Tibial artery (tissue), 4 donors: ENCODE measurements around the gene MPO.
A peak's percentile ranks its signal among the peaks of the same experiment; 100 is the strongest.

Experiments
- DNase-seq, 2 donors: peaks; one replicate each; pipeline ENCODE4 v3.0.0-alpha.2; 2019
- H3K27ac ChIP-seq, 2 donors: fragments of 200-600 bp; sonication (generic) in 1 of 2; 1 replicate in 1 of 2; 2 replicates in 1 of 2; pipeline ENCODE4 v1.5.1; 2018 to 2019; ENCODE audit warnings: mild to moderate bottlenecking in 1 of 2
- H3K27me3 ChIP-seq, 2 donors: fragments of 200-600 bp; sonication (generic) in 1 of 2; one replicate each; pipeline versions ENCODE4 v1.5.1 to v1.6.0; 2016 to 2019
- H3K36me3 ChIP-seq, 3 donors: fragments of 200-600 bp; sonication (generic) in 2 of 3; one replicate each; pipeline ENCODE4 v1.5.1; 2016 to 2019; ENCODE audit warnings: mild to moderate bottlenecking in 2 of 3
- H3K4me1 ChIP-seq, 4 donors: fragments of 200-600 bp; sonication (generic) in 2 of 4; 1 replicate in 3 of 4; 2 replicates in 1 of 4; pipeline ENCODE4 v1.5.1; 2016 to 2019
- H3K4me3 ChIP-seq, 2 donors: fragments of 200-600 bp; sonication (generic) in 1 of 2; 1 replicate in 1 of 2; 2 replicates in 1 of 2; pipeline ENCODE4 v1.5.1; 2018 to 2019; ENCODE audit warnings: mild to moderate bottlenecking in 2 of 2
- H3K9me3 ChIP-seq, 3 donors: fragments of 200-600 bp; sonication (generic) in 1 of 3; one replicate each; pipeline ENCODE4 v1.5.1; 2016 to 2019
- intact Hi-C: fragments of 100-400 bp; cut with DNase I; formaldehyde crosslinking; loops from one replicate; pipeline ENCODE4 v1.15.0; 2023; ENCODE audit warnings: low total_unique reads
- TF ChIP-seq, protein P1 (sequence below), 2 experiments: fragments of 200-600 bp in 1 of 2; fragments of 450-650 bp in 1 of 2; IDR thresholded peaks; one replicate each; pipeline ENCODE4 v1.5.1; 2017 to 2019; ENCODE audit warnings: antibody characterized with exemption in 2 of 2, mild to moderate bottlenecking in 1 of 2, moderate library complexity in 1 of 2

The MPO gene

DNA sequence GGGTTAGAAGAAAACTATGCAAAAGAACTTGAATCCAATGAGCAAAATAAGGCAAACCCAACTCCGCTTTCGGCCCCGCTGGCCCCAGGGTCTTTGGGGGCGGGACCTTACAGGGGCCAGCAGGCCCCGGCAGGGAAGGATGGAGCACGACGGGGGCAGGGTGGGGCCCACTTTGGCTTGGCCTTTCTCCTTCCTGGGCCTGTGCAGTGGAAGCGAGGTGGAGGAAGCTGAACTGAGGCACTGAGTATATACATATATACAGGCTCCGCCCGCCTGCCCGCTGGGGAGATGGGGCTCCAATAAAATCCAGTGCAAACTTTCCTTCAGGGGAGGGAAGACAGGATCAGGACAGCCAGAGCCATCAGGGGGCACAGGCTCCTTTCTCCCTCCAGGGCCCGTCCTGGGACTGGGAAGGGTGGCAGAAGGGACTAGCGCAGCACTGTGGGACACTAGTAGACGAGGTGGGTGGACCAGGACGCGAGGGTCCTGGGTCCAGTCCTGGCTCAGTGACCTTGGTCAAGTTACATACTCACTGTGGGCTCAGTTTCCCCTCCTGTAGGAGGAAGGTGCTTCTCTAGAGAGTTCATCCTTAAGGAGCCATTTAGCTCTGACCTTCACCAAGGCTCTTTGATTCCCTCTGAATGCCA, 20.9 kb upstream of the MPO start:
- peak in 1 of 2 donors; percentile 3 for DNase-seq
- Histone ChIP-seq H3K4me1 (no peaks in the 10 kb centered on the region), H3K9me3 (no peaks in the 10 kb centered on the region), H3K27ac (no peak overlapping the region), H3K4me3 (no peak overlapping the region), H3K27me3 (no peaks in the 10 kb centered on the region), H3K36me3 (peaks cover 0 to 25% (median 11%) of the 10 kb centered on the region in 3 donors)
- intact Hi-C loops = no loop called here
- TF ChIP-seq, protein P1, sequence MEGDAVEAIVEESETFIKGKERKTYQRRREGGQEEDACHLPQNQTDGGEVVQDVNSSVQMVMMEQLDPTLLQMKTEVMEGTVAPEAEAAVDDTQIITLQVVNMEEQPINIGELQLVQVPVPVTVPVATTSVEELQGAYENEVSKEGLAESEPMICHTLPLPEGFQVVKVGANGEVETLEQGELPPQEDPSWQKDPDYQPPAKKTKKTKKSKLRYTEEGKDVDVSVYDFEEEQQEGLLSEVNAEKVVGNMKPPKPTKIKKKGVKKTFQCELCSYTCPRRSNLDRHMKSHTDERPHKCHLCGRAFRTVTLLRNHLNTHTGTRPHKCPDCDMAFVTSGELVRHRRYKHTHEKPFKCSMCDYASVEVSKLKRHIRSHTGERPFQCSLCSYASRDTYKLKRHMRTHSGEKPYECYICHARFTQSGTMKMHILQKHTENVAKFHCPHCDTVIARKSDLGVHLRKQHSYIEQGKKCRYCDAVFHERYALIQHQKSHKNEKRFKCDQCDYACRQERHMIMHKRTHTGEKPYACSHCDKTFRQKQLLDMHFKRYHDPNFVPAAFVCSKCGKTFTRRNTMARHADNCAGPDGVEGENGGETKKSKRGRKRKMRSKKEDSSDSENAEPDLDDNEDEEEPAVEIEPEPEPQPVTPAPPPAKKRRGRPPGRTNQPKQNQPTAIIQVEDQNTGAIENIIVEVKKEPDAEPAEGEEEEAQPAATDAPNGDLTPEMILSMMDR (IDR thresholded peaks at IDR 0.05) = no peak

DNA sequence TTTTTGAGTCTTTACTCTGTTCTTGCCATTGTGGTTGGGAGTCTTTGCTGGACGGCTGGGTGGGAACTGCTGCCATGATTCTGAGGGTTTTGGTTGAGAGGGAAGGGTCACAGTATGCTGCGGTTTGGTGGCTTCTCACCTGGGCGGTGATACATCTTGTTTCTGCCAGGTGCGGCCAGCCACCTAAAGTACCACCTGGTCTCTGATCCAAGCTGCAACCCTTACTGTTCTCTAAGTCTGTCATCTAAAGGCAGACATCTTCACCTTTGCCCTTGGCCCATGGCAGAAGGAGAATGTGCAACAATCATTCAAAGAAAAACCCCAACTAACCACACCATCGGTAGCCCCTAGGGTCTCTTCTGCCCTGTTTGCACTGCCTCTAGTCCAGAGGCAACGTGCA, 19.6 kb upstream of the MPO start:
- Histone ChIP-seq H3K36me3 (peaks cover 0 to 19% (median 11%) of the 10 kb centered on the region in 3 donors), H3K4me3 (no peak overlapping the region), H3K4me1 (no peaks in the 10 kb centered on the region), H3K27me3 (no peaks in the 10 kb centered on the region), H3K9me3 (no peaks in the 10 kb centered on the region), H3K27ac (no peak overlapping the region)
- intact Hi-C loops = no loop called here
- TF ChIP-seq, protein P1 (IDR thresholded peaks at IDR 0.05) = no peak
- peak in 1 of 2 donors; percentile 2 for DNase-seq

DNA sequence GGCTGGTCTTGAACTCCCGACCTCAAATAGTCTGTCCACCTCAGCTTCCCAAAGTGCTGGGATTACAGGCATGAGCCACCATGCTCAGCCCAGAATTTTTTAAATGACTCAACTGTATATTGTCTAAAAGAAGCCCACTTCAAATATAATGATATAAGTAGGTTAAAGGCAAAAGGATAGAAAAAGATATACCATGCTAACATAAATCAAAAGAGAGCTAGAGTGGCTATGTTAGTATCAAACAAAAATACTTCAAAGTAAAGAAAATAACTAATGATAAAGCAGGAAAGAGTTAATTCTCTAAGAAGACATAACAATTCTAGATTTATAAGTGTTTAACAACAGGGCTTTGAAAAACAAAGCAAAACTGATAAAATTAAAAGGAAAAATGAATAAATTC, 13.3 kb upstream of the MPO start:
- H3K27me3 ChIP-seq = peaks cover 0 to 1% of the 10 kb centered on the region in 2 donors
- TF ChIP-seq, protein P1 (IDR thresholded peaks at IDR 0.05) = no peak
- H3K9me3 ChIP-seq = no peaks in the 10 kb centered on the region
- H3K4me1 ChIP-seq = no peaks in the 10 kb centered on the region
- intact Hi-C loops = no loop called here
- H3K27ac ChIP-seq = no peak overlapping the region
- no peak overlapping the region for H3K4me3 ChIP-seq
- no peaks in the 10 kb centered on the region for H3K36me3 ChIP-seq
- no peak for DNase-seq

DNA sequence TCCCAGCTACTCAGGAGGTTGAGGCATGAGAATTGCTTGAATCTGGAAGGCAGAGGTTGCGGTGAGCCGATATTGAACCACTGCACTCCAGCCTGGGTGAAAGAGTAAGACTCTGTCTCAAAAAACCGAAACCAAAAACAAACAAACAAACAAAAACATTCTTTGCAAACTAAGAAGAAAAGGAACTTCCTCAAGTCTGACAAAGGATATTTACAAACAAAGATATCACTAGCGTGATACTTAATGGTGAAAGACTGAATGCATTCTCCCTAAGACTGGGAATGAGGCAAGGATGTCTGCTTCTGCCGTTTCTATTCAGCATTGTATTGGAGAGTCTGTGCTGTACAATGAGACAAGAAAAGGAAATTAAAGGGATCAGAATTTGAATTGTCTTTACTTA, 10.5 kb upstream of the MPO start:
- Histone ChIP-seq H3K4me1 (no peaks in the 10 kb centered on the region), H3K36me3 (no peaks in the 10 kb centered on the region), H3K4me3 (no peak overlapping the region), H3K27ac (no peak overlapping the region), H3K27me3 (peaks cover 0 to 8% of the 10 kb centered on the region in 2 donors), H3K9me3 (no peaks in the 10 kb centered on the region)
- peak in 1 of 2 donors; percentile 3 for DNase-seq
- TF ChIP-seq, protein P1 (IDR thresholded peaks at IDR 0.05) = no peak
- intact Hi-C loops = no loop called here

DNA sequence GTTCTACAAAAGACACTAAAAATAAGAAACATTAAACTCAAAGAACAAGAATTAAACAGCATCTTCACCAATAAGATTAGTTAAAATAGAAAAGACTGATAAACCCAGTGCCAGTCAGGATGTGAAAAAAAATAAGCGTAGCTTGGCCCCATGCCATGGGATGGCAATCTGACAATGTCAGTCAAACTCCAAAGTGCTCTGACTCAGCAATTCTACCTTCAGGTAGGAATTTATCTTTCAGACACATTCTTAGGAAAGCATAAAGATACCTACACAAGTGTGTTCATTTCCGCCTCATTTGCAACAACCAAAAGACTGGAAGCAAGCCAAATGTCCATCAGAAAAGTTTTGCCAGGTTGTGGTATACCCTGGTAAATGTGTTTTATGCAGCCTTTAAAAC, 9.1 kb upstream of the MPO start:
- H3K9me3 ChIP-seq = no peaks in the 10 kb centered on the region
- no peak overlapping the region for H3K27ac ChIP-seq
- H3K36me3 ChIP-seq = no peaks in the 10 kb centered on the region
- no peaks in the 10 kb centered on the region for H3K4me1 ChIP-seq
- H3K27me3 ChIP-seq = peaks cover 0 to 11% of the 10 kb centered on the region in 2 donors
- intact Hi-C loops = no loop called here
- no peak overlapping the region for H3K4me3 ChIP-seq
- DNase-seq = no peak
- TF ChIP-seq, protein P1 (IDR thresholded peaks at IDR 0.05) = no peak
